Spinal cord (tissue), 10 donors: ENCODE measurements around the gene ARMC9. TPM values are rescaled to one million over a fixed set of nuclear protein-coding genes. Genes with fewer than 3 reads are reported as not detected.

ENCODE experiments used
- DNase-seq, 6 donors: peaks; one replicate each; pipeline versions ENCODE4 v3.0.0 to v3.0.0-alpha.2; 2013 to 2015; ENCODE audit warnings: low spot score in 6 of 6, low read depth in 4 of 6
- H3K27ac ChIP-seq: one replicate; pipeline ENCODE4 v1.5.1; 2013; ENCODE audit warnings: low read depth, low read length, control low read depth
- H3K27me3 ChIP-seq: one replicate; pipeline ENCODE4 v1.6.1; 2013; ENCODE audit warnings: low read length; ENCODE audit not compliant: control insufficient read depth, insufficient read depth
- H3K36me3 ChIP-seq: one replicate; pipeline ENCODE4 v1.6.1; 2013; ENCODE audit warnings: low read length; ENCODE audit not compliant: control insufficient read depth, insufficient read depth
- H3K4me1 ChIP-seq: one replicate; pipeline ENCODE4 v1.6.1; 2013; ENCODE audit warnings: low read length; ENCODE audit not compliant: control insufficient read depth, insufficient read depth
- H3K4me3 ChIP-seq: one replicate; pipeline ENCODE4 v1.5.1; 2013; ENCODE audit warnings: low read depth, low read length, control low read depth
- H3K9me3 ChIP-seq: one replicate; pipeline ENCODE4 v1.6.1; 2013; ENCODE audit warnings: low read length; ENCODE audit not compliant: control insufficient read depth, insufficient read depth
- WGBS: methylation state at CpG from one replicate; pipeline ENCODE4 v1.1.5; 2013; ENCODE audit warnings: missing lambda C conversion rate; ENCODE audit not compliant: insufficient coverage; 5-methylcytosine and 5-hydroxymethylcytosine counted together
- polyA plus RNA-seq, 2 donors: library from polyadenylated mRNA; unstranded; fragments of 120-200 nt; gene quantifications; one replicate each; pipeline ENCODE4 v1.2.1, GENCODE V29; 2013; ENCODE audit not compliant: insufficient read length in 2 of 2
- total RNA-seq, 2 donors: library from RNA; depleted of rRNA in 1 of 2; stranded (reverse); fragments of 120-200 nt in 1 of 2; fragments of >200 nt in 1 of 2; gene quantifications; one replicate each; pipeline versions ENCODE4 v1.2.3 to v1.2.4, GENCODE V29; 2013 to 2014
- donor health status: healthy.

The ARMC9 gene
- total and polyA plus RNA-seq, 4 donors, result 14.4 to 27.6 (median 21.3) TPM

- DNase-seq, result no peak
- H3K27ac ChIP-seq, result no peak overlapping the region
- H3K9me3 ChIP-seq, result no peaks in the 10 kb centered on the region
- H3K4me1 ChIP-seq, result no peaks in the 10 kb centered on the region
- H3K4me3 ChIP-seq, result no peak overlapping the region
- 96% methylated on average over 3 of the region's 5 CpGs for WGBS
- H3K27me3 ChIP-seq, result no peaks in the 10 kb centered on the region
- H3K36me3 ChIP-seq, result peaks cover 22% of the 10 kb centered on the region
Observed at GRCh38 chr2:231235217-231235616, 36.8 kb downstream of the ARMC9 start.

- H3K4me3 ChIP-seq, result no peak overlapping the region
- H3K27me3 ChIP-seq, result no peaks in the 10 kb centered on the region
- no peaks in the 10 kb centered on the region for H3K4me1 ChIP-seq
- no peaks in the 10 kb centered on the region for H3K9me3 ChIP-seq
- peaks cover 25% of the 10 kb centered on the region for H3K36me3 ChIP-seq
- WGBS, result 91% methylated on average over 3 of the region's 3 CpGs
- H3K27ac ChIP-seq, result no peak overlapping the region
- no peak for DNase-seq
Observed at GRCh38 chr2:231238689-231239088, 40.3 kb downstream of the ARMC9 start.

GRCh38 chr2:231239751-231240150 lies 41.3 kb downstream of the ARMC9 start:
- no peak for DNase-seq
- H3K4me1 ChIP-seq, result peaks cover 6% of the 10 kb centered on the region
- H3K9me3 ChIP-seq, result no peaks in the 10 kb centered on the region
- WGBS, result 100% methylated on average over 1 of the region's 10 CpGs
- no peaks in the 10 kb centered on the region for H3K27me3 ChIP-seq
- peaks cover 21% of the 10 kb centered on the region for H3K36me3 ChIP-seq
- H3K4me3 ChIP-seq, result no peak overlapping the region
- H3K27ac ChIP-seq, result no peak overlapping the region

- no peaks in the 10 kb centered on the region for H3K9me3 ChIP-seq
- H3K27me3 ChIP-seq, result no peaks in the 10 kb centered on the region
- DNase-seq, result no peak
- H3K4me1 ChIP-seq, result peaks cover 10% of the 10 kb centered on the region
- H3K36me3 ChIP-seq, result peaks cover 25% of the 10 kb centered on the region
- no peak overlapping the region for H3K4me3 ChIP-seq
- no peak overlapping the region for H3K27ac ChIP-seq
- WGBS, result 87% methylated on average over 5 of the region's 7 CpGs
Observed at GRCh38 chr2:231241755-231242507, 43.5 kb downstream of the ARMC9 start.

- WGBS, result 25% methylated on average over 4 of the region's 7 CpGs
- no peak for DNase-seq
- no peak overlapping the region for H3K27ac ChIP-seq
Observed at GRCh38 chr2:231243866-231244265, 45.4 kb downstream of the ARMC9 start.

GRCh38 chr2:231244382-231245248 lies 46.2 kb downstream of the ARMC9 start:
- 85% methylated on average over 10 of the region's 15 CpGs for WGBS
- no peak for DNase-seq
- H3K36me3 ChIP-seq, result peaks cover 27% of the 10 kb centered on the region

More at GRCh38 chr2:231243866-231244265, 45.4 kb downstream of the ARMC9 start:
- H3K4me1 ChIP-seq, result peaks cover 10% of the 10 kb centered on the region
- H3K36me3 ChIP-seq, result peaks cover 25% of the 10 kb centered on the region
- no peaks in the 10 kb centered on the region for H3K9me3 ChIP-seq
- no peaks in the 10 kb centered on the region for H3K27me3 ChIP-seq
- H3K4me3 ChIP-seq, result no peak overlapping the region

GRCh38 chr2:231245249-231246094 lies 47.0 kb downstream of the ARMC9 start:
- Histone ChIP-seq H3K4me1 (peaks cover 14% of the 10 kb centered on the region), H3K27me3 (no peaks in the 10 kb centered on the region), H3K36me3 (peaks cover 25% of the 10 kb centered on the region), H3K4me3 (no peak overlapping the region), H3K9me3 (no peaks in the 10 kb centered on the region), H3K27ac (no peak overlapping the region)
- WGBS, result 97% methylated on average over 6 of the region's 14 CpGs
- DNase-seq, result no peak

More at GRCh38 chr2:231244382-231245248, 46.2 kb downstream of the ARMC9 start:
- Histone ChIP-seq H3K9me3 (no peaks in the 10 kb centered on the region), H3K4me3 (no peak overlapping the region), H3K27ac (no peak overlapping the region), H3K27me3 (no peaks in the 10 kb centered on the region), H3K4me1 (peaks cover 10% of the 10 kb centered on the region)

GRCh38 chr2:231246171-231246842 lies 47.9 kb downstream of the ARMC9 start:
- no peaks in the 10 kb centered on the region for H3K9me3 ChIP-seq
- H3K4me3 ChIP-seq, result no peak overlapping the region
- peaks cover 16% of the 10 kb centered on the region for H3K4me1 ChIP-seq
- H3K36me3 ChIP-seq, result peaks cover 26% of the 10 kb centered on the region
- H3K27me3 ChIP-seq, result no peaks in the 10 kb centered on the region
- H3K27ac ChIP-seq, result no peak overlapping the region
- 63% methylated on average over 2 of the region's 7 CpGs for WGBS
- DNase-seq, result no peak

- Histone ChIP-seq H3K9me3 (no peaks in the 10 kb centered on the region), H3K36me3 (peaks cover 28% of the 10 kb centered on the region), H3K27me3 (no peaks in the 10 kb centered on the region), H3K27ac (no peak overlapping the region), H3K4me1 (peaks cover 8% of the 10 kb centered on the region), H3K4me3 (no peak overlapping the region)
- no peak for DNase-seq
- 72% methylated on average over 3 of the region's 5 CpGs for WGBS
Observed at GRCh38 chr2:231250146-231250545, 51.7 kb downstream of the ARMC9 start.
